ENCODE measurements around the gene CNMD.

The CNMD gene

GRCh38 chr13:52664272-52664671, 75.3 kb downstream of the CNMD start:
- TF ChIP-seq SIN3A (IDR thresholded peaks at IDR 0.05; ENCODE audit: borderline replicate concordance, insufficient read depth, low read length) (no peak), REST (IDR thresholded peaks at IDR 0.05; ENCODE audit: insufficient read depth in 1 of 2, low read depth in 2 of 2, low read length in 2 of 2) (no peak), POLR2AphosphoS5 (IDR thresholded peaks at IDR 0.05; ENCODE audit: low read depth, low read length) (no peak), TAF1 (IDR thresholded peaks at IDR 0.05; ENCODE audit: borderline replicate concordance, insufficient read depth, low read length) (no peak), FOXP2 (optimal IDR thresholded peaks at IDR 0.05; ENCODE audit: borderline replicate concordance, extremely low read depth, extremely low read length, insufficient read depth) (no peak)

- TF ChIP-seq POLR2AphosphoS5 (IDR thresholded peaks at IDR 0.05; ENCODE audit: low read depth, low read length) (no peak), REST (IDR thresholded peaks at IDR 0.05; ENCODE audit: insufficient read depth in 1 of 2, low read depth in 2 of 2, low read length in 2 of 2) (no peak), SIN3A (IDR thresholded peaks at IDR 0.05; ENCODE audit: borderline replicate concordance, insufficient read depth, low read length) (no peak), FOXP2 (optimal IDR thresholded peaks at IDR 0.05; ENCODE audit: borderline replicate concordance, extremely low read depth, extremely low read length, insufficient read depth) (no peak), TAF1 (IDR thresholded peaks at IDR 0.05; ENCODE audit: borderline replicate concordance, insufficient read depth, low read length) (no peak)
Observed at GRCh38 chr13:52659340-52659739, 80.3 kb downstream of the CNMD start.
